Endothelial cell (in vitro differentiated cells): Measurements from ENCODE around the gene AHDC1. TPM values are rescaled to one million over a fixed set of nuclear protein-coding genes. Genes with fewer than 3 reads are reported as not detected.

Experiments
- DNase-seq: peaks from one replicate; pipeline ENCODE4 v3.0.0; 2021; ENCODE audit warnings: low spot score
- H3K27ac Mint-ChIP-seq: one replicate; pipeline ENCODE4 v1.8.0; 2021; ENCODE audit warnings: mixed read lengths, inconsistent platforms; ENCODE audit not compliant: unreplicated experiment
- H3K27me3 Mint-ChIP-seq: one replicate; pipeline ENCODE4 v1.8.0; 2021; ENCODE audit warnings: mild to moderate bottlenecking, moderate library complexity, mixed read lengths, inconsistent platforms; ENCODE audit not compliant: unreplicated experiment
- H3K36me3 Mint-ChIP-seq: one replicate; pipeline ENCODE4 v1.8.0; 2021; ENCODE audit warnings: mild to moderate bottlenecking, low read depth, mixed read lengths, inconsistent platforms; ENCODE audit not compliant: unreplicated experiment
- H3K4me1 Mint-ChIP-seq: one replicate; pipeline ENCODE4 v1.8.0; 2021; ENCODE audit warnings: mild to moderate bottlenecking, mixed read lengths, inconsistent platforms; ENCODE audit not compliant: unreplicated experiment
- H3K4me3 Mint-ChIP-seq: one replicate; pipeline ENCODE4 v1.8.0; 2021; ENCODE audit warnings: mild to moderate bottlenecking, mixed read lengths, inconsistent platforms; ENCODE audit not compliant: unreplicated experiment
- H3K9me3 Mint-ChIP-seq: one replicate; pipeline ENCODE4 v1.8.0; 2021; ENCODE audit warnings: mixed read lengths, inconsistent platforms; ENCODE audit not compliant: unreplicated experiment
- CTCF ChIP-seq: fragments of 200-600 bp; sonication (generic); IDR thresholded peaks from one replicate; pipeline ENCODE4 v1.5.0; 2021; ENCODE audit warnings: antibody characterized with exemption; ENCODE audit not compliant: unreplicated experiment
- total RNA-seq: library from RNA; stranded (reverse); fragmentation: NEBNext Ultra II Directional; extraction: Animal tissue kit (Norgen Biotek cat#: 25700); gene quantifications from one replicate; pipeline ENCODE4 v1.2.1, GENCODE V29; 2021; ENCODE audit not compliant: unreplicated experiment

The AHDC1 gene
- total RNA-seq, 1 donor from 2014 or later, result 48.0 TPM

DNA sequence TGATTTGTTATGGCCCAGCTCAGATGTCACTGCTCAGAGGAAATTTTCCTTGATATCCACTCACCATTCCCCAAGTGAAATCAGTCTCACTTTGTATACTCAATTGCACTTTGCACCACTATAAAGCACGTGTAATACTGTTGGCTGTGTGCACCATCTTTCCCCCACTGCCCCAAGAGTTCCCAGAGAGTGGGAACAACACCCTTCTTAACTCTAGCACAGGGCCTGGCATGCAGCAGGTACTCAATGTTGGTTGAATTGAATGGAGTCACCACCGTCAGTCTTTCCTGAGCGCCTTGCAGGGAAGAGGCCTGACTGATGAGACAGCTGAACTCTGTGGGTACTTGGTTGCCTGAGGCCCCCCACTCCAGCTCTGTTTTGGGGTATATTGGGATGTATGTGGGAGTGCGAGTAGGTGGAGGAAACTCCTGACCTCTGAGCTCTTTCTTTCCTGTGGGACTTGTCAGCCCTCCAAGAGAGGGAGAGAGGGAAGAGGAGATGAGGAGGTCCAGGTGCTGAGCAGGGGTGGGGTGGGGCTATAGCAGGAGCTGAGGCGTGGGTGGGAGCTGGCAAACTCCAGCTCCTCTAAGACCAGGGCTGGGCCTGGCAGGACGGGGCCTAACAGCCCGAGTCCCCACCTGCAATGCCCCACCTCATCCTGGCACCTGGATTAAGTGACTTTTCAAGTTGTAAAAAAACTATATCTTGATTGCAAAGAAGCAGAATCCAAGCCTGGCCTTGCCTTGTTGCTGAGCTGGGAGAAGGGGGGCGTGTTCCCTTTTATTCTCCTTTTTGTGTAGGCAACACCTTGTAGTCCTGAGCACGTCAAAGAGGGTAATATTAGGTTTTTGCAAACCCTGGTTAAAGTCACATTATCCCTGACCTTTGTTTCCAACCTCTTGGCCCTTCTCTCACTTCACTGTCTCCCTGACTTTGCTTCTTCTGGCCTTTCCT, 94.5 kb downstream of the AHDC1 start:
- TF ChIP-seq CTCF, result no peak
- DNase-seq, result no peak
- Mint-ChIP-seq H3K36me3 (no peaks in the 10 kb centered on the region), H3K27ac (no peak overlapping the region), H3K4me3 (no peak overlapping the region), H3K27me3 (peaks cover 4% of the 10 kb centered on the region), H3K9me3 (no peaks in the 10 kb centered on the region), H3K4me1 (peaks cover 3% of the 10 kb centered on the region)

DNA sequence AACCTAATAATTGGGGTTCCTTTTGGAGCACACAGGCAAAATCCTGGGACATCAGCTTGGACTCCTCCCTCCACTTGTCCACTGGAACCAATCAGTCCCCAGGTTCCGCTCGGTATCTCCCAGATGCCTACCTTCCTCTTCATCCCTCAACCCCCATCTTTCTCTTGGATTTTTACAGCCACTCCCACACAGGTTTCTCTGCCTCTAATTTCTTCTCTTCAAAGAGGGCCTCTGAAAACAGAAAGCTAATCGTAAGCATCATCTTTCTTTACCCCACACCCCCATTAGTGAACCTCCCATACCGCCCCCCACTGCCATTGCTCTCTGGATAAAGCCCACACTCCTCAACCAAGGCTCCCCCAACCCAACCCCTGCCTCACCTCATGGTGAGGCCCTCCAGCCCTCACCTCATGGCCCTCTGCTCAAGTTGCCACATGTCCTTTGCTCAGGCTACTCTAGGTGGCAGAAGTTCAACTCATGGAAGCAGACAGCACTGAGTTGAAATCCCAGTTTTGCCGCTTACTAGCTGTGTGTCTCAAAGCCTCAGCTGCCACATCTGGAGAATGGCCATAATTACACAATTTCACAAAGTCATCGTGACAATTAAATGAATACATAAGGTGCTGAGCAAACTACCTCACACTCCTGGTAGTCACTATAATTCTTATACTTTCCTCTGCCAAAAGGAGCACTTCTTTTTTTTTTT, 95.8 kb downstream of the AHDC1 start:
- Mint-ChIP-seq H3K27me3 (peaks cover 4% of the 10 kb centered on the region), H3K4me3 (no peak overlapping the region), H3K9me3 (no peaks in the 10 kb centered on the region), H3K4me1 (peaks cover 5% of the 10 kb centered on the region), H3K27ac (no peak overlapping the region), H3K36me3 (no peaks in the 10 kb centered on the region)
- DNase-seq, result no peak
- TF ChIP-seq CTCF, result no peak

DNA sequence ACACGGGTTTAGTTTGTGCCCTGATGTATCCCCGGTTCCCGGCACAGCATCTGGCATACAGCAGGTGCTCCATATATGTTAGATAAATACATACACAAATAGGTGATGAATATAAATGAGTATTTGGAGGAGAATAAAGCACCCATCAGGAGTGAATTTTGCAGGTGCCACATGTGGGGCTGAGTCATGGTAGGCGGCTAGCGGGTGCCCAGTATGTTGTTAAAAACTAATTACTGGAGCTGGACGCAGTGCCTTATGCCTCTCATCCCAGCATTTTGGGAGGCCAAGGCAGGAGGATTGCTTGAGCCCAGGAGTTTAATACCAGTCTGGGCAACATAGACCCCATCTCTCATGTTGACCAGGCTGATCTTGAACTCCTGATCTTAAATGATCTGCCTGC, 97.2 kb downstream of the AHDC1 start:
- no peak overlapping the region for H3K4me3 Mint-ChIP-seq
- H3K27me3 Mint-ChIP-seq, result peaks cover 5% of the 10 kb centered on the region
- no peak overlapping the region for H3K27ac Mint-ChIP-seq
- no peak for DNase-seq
- no peak for TF ChIP-seq CTCF
- H3K36me3 Mint-ChIP-seq, result no peaks in the 10 kb centered on the region
- no peaks in the 10 kb centered on the region for H3K9me3 Mint-ChIP-seq
- peaks cover 5% of the 10 kb centered on the region for H3K4me1 Mint-ChIP-seq

- no peak overlapping the region for H3K27ac Mint-ChIP-seq
- H3K27me3 Mint-ChIP-seq, result peaks cover 5% of the 10 kb centered on the region
- H3K9me3 Mint-ChIP-seq, result no peaks in the 10 kb centered on the region
- no peak overlapping the region for H3K4me3 Mint-ChIP-seq
- DNase-seq, result no peak
- no peak for TF ChIP-seq CTCF
- no peaks in the 10 kb centered on the region for H3K36me3 Mint-ChIP-seq
- peaks cover 5% of the 10 kb centered on the region for H3K4me1 Mint-ChIP-seq
These were observed 98.6 kb downstream of the AHDC1 start for GRCh38 chr1:27505420-27505680.
